Pancreas (tissue), 10 donors: ENCODE results near the gene RNU11. TPM values are rescaled to one million over a fixed set of nuclear protein-coding genes. Genes with fewer than 3 reads are reported as not detected.
"Not testable (repeated sequence)": the region's sequence is repeated elsewhere in the genome, so short reads cannot be mapped to it uniquely, and the experiment has no call there.

ENCODE experiments used
- ATAC-seq, 4 donors: fragments of 200-7000 bp; cut with Tn5 transposase; one replicate each; pipeline versions ENCODE4 v1.8.0 to v1.9.1; 2020; ENCODE audit warnings: mild to moderate bottlenecking in 4 of 4, moderate library complexity in 4 of 4
- DNase-seq, 6 donors: peaks; one replicate each; pipeline ENCODE4 v3.0.0-alpha.2; 2020
- FAIRE-seq: peaks from 2 replicates; lab custom pipeline; 2012; peaks lifted over from hg19 to GRCh38; lab: Jason Lieb, UNC
- H3K27ac ChIP-seq, 4 donors: fragments of 200-600 bp; sonication (generic); 1 replicate in 3 of 4; 2 replicates in 1 of 4; pipeline versions ENCODE4 v1.5.0 to v1.8.0; 2020
- H3K27me3 ChIP-seq, 4 donors: fragments of 200-600 bp; one replicate each; pipeline ENCODE4 v1.8.0; 2021
- H3K36me3 ChIP-seq, 3 donors: fragments of 200-600 bp; sonication (generic) in 1 of 3; one replicate each; pipeline versions ENCODE4 v1.5.0 to v1.8.0; 2020 to 2021
- H3K4me1 ChIP-seq, 3 donors: fragments of 200-600 bp; one replicate each; pipeline ENCODE4 v1.8.0; 2021
- H3K4me3 ChIP-seq, 4 donors: fragments of 200-600 bp; sonication (generic) in 2 of 4; one replicate each; pipeline versions ENCODE4 v1.5.0 to v1.8.0; 2020 to 2021
- H3K9me3 ChIP-seq, 4 donors: fragments of 200-600 bp; one replicate each; pipeline ENCODE4 v1.8.0; 2021
- CTCF ChIP-seq, 4 donors: fragments of 200-600 bp; sonication (generic) in 3 of 4; IDR thresholded peaks; one replicate each; pipeline versions ENCODE4 v1.5.0 to v1.8.0; 2021; ENCODE audit warnings: antibody characterized with exemption in 4 of 4
- WGBS, 2 donors: extraction: QIAGEN DNeasy Blood & Tissue Kit; methylation state at CpG; one replicate each; pipeline ENCODE4 v1.1.7; 2013; 5-methylcytosine and 5-hydroxymethylcytosine counted together
- intact Hi-C, 3 donors: fragments of 100-400 bp; cut with DNase I; formaldehyde crosslinking; loops; one replicate each; pipeline versions ENCODE4 v1.11.1 to v1.14.2; 2022
- polyA plus RNA-seq, 2 donors: library from polyadenylated mRNA; stranded (reverse); fragments of 200-250 nt; gene quantifications; one replicate each; pipeline ENCODE4 v1.2.3, GENCODE V29; 2013
- total RNA-seq, 6 donors: library from RNA; stranded (reverse); fragmentation: NEBNext Ultra II Directional in 4 of 6; extraction: Animal tissue kit (Norgen Biotek cat#: 25700) in 4 of 6; gene quantifications; one replicate each; pipeline versions ENCODE4 v1.2.1 to v1.2.4, GENCODE V29; 2021 to 2023
- donor health status: healthy with polysubstance abuse.
- donor health status: DM: no; HTN: no; CAD: no; lungs with moderate emphysema.
- donor health status: DM: no; HTN: no; CAD: no.
- donor health status: control.
- donor health status: control.
- donor health status: Bipolar disorder and iron deficiency.
- donor health status: DM: yes; HTN: yes; CAD: no.
- donor health status: DM: no; HTN: no; CAD: no.
- donor health status: DM: no; HTN: no; CAD: no.
- donor health status: DM: yes; HTN: yes; CAD: no.

RNU11 gene
- total and polyA plus RNA-seq, 8 donors = not detected

DNA sequence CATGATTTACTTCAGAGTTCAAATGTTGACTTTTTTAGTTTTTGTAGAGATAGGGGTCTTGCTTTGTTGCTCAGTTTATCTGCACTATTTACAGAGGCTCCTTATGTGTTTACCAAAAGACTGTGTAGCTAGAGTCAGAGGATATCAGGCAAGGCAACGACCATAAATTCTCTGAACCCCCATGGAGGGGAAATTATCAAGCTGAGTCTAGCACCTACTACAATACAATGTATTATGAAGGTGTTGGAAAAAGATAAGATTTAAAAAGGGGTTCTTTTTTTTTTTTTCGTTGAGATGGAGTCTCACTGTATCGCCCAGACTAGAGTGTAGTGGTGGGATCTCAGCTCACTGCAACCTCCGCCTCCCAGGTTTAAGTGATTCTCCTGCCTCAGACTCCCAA is 36.5 kb downstream of the RNU11 start:
- no peak for DNase-seq
- ATAC-seq = no peak
- H3K36me3 ChIP-seq = peaks cover 0 to 7% (median 3%) of the 10 kb centered on the region in 3 donors
- intact Hi-C loops = no loop called here
- FAIRE-seq = no peak
- no peaks in the 10 kb centered on the region for H3K9me3 ChIP-seq
- no peak overlapping the region for H3K4me3 ChIP-seq
- no peaks in the 10 kb centered on the region for H3K27me3 ChIP-seq
- 76 to 80% methylated on average over 4 of the region's 4 CpGs for whole genome bisulfite sequencing, 2 donors
- H3K4me1 ChIP-seq = peaks cover 0 to 3% (median 0%) of the 10 kb centered on the region in 3 donors
- TF ChIP-seq CTCF (IDR thresholded peaks at IDR 0.05) = no peak
- H3K27ac ChIP-seq = no peak overlapping the region

DNA sequence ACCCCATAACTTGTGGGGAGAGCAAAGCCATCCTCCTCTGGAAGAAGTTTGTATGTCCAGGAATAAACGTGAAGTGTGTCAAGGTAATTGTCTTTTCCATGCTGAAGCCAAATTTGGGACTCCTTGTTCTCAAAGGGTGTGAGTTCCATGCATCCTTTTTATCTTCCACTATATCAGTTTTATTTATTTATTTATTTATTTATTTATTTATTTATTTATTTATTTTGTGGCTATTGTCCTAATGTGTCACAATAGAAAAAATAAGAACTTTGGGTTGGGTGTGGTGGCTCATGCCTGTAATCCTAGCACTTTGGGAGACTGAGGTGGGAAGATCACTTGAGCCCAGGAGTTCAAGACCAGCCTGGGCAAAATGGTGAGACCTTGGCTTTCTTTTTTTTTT is 43.2 kb downstream of the RNU11 start:
- FAIRE-seq, H3K4me1 ChIP-seq, H3K4me3 ChIP-seq, ATAC-seq, DNase-seq, H3K9me3 ChIP-seq, intact Hi-C loops, H3K27me3 ChIP-seq, H3K27ac ChIP-seq: not testable (repeated sequence)
- peaks cover 0 to 23% (median 2%) of the 10 kb centered on the region in 3 donors for H3K36me3 ChIP-seq
- 96 to 100% methylated on average over 1 of the region's 1 CpG for WGBS, 2 donors

Other genes starting within 250 kb of the RNU11 start
- 10 to 100 TPM in 4 of 6 donors, 1 to 10 TPM in 2; 5.4 to 18.5 (median 12.8) TPM for gene RCC1, start 142.6 kb upstream of the RNU11 start, total RNA-seq
- gene RCC1, start 142.6 kb upstream of the RNU11 start, polyA plus RNA-seq = 10 to 100 TPM in 1 of 2 donors, 1 to 10 TPM in 1; 8.7 to 11.4 TPM
- 10 to 100 TPM in 3 of 6 donors, 1 to 10 TPM in 3; 5.5 to 12.2 (median 9.6) TPM for gene TRNAU1AP, start 95.5 kb upstream of the RNU11 start, total RNA-seq
- 10 to 100 TPM; 16.9 to 17.8 TPM for gene TRNAU1AP, start 95.5 kb upstream of the RNU11 start, polyA plus RNA-seq
- gene RAB42, start 56.3 kb upstream of the RNU11 start, total RNA-seq = 1 to 10 TPM in 2 of 6 donors, under 1 TPM in 4; 0.14 to 3.0 (median 0.53) TPM
- under 1 TPM; 0.16 to 0.72 TPM for gene RAB42, start 56.3 kb upstream of the RNU11 start, polyA plus RNA-seq
- 10 to 100 TPM in 3 of 6 donors, 1 to 10 TPM in 3; 7.5 to 13.2 (median 9.7) TPM for gene TAF12, start 5.5 kb upstream of the RNU11 start, total RNA-seq
- gene TAF12, start 5.5 kb upstream of the RNU11 start, polyA plus RNA-seq = 10 to 100 TPM; 10.7 to 12.7 TPM
- 1 to 10 TPM; 3.6 to 7.7 (median 5.0) TPM for gene GMEB1, start 20.2 kb downstream of the RNU11 start, total RNA-seq
- gene GMEB1, start 20.2 kb downstream of the RNU11 start, polyA plus RNA-seq = 1 to 10 TPM; 2.2 TPM
- gene YTHDF2, start 88.3 kb downstream of the RNU11 start, total RNA-seq = 10 to 100 TPM; 17.3 to 40.6 (median 23.6) TPM
- 10 to 100 TPM; 19.7 to 28.2 TPM for gene YTHDF2, start 88.3 kb downstream of the RNU11 start, polyA plus RNA-seq
- gene OPRD1, start 163.6 kb downstream of the RNU11 start, total RNA-seq = under 1 TPM; 0.03 to 0.76 (median 0.21) TPM
- under 1 TPM; 0.15 to 0.70 TPM for gene OPRD1, start 163.6 kb downstream of the RNU11 start, polyA plus RNA-seq